Liver (tissue), 9 donors: Measurements from ENCODE around the gene HCAR2. TPM values are rescaled to one million over a fixed set of nuclear protein-coding genes. Genes with fewer than 3 reads are reported as not detected.

ENCODE experiments used
- DNase-seq: peaks from one replicate; pipeline ENCODE4 v3.0.0-alpha.2; 2017; ENCODE audit warnings: low spot score
- H3K27ac ChIP-seq, 2 donors: one replicate each; pipeline ENCODE4 v1.7.0; 2013; ENCODE audit warnings: inconsistent platforms in 2 of 2, low read length in 2 of 2, control low read depth in 1 of 2, low read depth in 1 of 2, mild to moderate bottlenecking in 1 of 2
- H3K27me3 ChIP-seq, 4 donors: one replicate each; pipeline versions ENCODE4 v1.6.1 to v1.7.0; 2013; ENCODE audit warnings: low read length in 3 of 4, inconsistent platforms in 1 of 4, mild to moderate bottlenecking in 1 of 4, moderate library complexity in 1 of 4; ENCODE audit not compliant: control insufficient read depth in 4 of 4, insufficient read depth in 4 of 4
- H3K36me3 ChIP-seq, 4 donors: one replicate each; pipeline versions ENCODE4 v1.6.1 to v1.7.0; 2013; ENCODE audit warnings: low read length in 3 of 4, mild to moderate bottlenecking in 3 of 4, low read depth in 1 of 4, moderate library complexity in 1 of 4; ENCODE audit not compliant: control insufficient read depth in 4 of 4, insufficient read depth in 3 of 4
- H3K4me1 ChIP-seq, 4 donors: one replicate each; pipeline versions ENCODE4 v1.6.1 to v1.7.0; 2013; ENCODE audit warnings: low read length in 3 of 4, mild to moderate bottlenecking in 3 of 4, moderate library complexity in 1 of 4; ENCODE audit not compliant: control insufficient read depth in 4 of 4, insufficient read depth in 4 of 4
- H3K4me3 ChIP-seq, 3 donors: one replicate each; pipeline versions ENCODE4 v1.6.1 to v1.7.0; 2013; ENCODE audit warnings: low read length in 3 of 3, control low read depth in 1 of 3, low read depth in 1 of 3, mild to moderate bottlenecking in 1 of 3
- H3K9ac ChIP-seq, 2 donors: one replicate each; pipeline ENCODE4 v1.7.0; 2013; ENCODE audit warnings: low read length in 2 of 2, mild to moderate bottlenecking in 2 of 2, moderate library complexity in 2 of 2, control low read depth in 1 of 2, low read depth in 1 of 2
- H3K9me3 ChIP-seq, 4 donors: one replicate each; pipeline versions ENCODE4 v1.6.1 to v1.7.0; 2013; ENCODE audit warnings: low read length in 3 of 4; ENCODE audit not compliant: control insufficient read depth in 4 of 4
- CTCF ChIP-seq: fragments of 150-350 bp; IDR thresholded peaks from 2 replicates; pipeline ENCODE4 v1.5.1; 2017; ENCODE audit warnings: improper control_type of control experiment, low read depth, low read length; ENCODE audit not compliant: missing input control
- EGR1 ChIP-seq, 2 donors: IDR thresholded peaks; 2 replicates each; pipeline ENCODE4 v1.6.1; 2016 to 2018; ENCODE audit warnings: antibody characterized with exemption in 2 of 2, low read depth in 2 of 2
- FOXA1 ChIP-seq: IDR thresholded peaks from 2 replicates; pipeline ENCODE4 v1.6.1; 2016; ENCODE audit warnings: antibody characterized with exemption
- GABPA ChIP-seq, 2 donors: IDR thresholded peaks in 1 of 2; conservative IDR thresholded peaks in 1 of 2; 2 replicates each; pipeline ENCODE4 v1.6.1; 2016; ENCODE audit warnings: antibody characterized with exemption in 2 of 2, mild to moderate bottlenecking in 1 of 2, moderate library complexity in 1 of 2
- HNF4A ChIP-seq, 2 donors: conservative IDR thresholded peaks; 2 replicates each; pipeline ENCODE4 v1.6.1; 2016; ENCODE audit warnings: antibody characterized with exemption in 2 of 2, mild to moderate bottlenecking in 2 of 2
- HNF4G ChIP-seq: IDR thresholded peaks from 2 replicates; pipeline ENCODE4 v1.6.1; 2016; ENCODE audit warnings: antibody characterized with exemption
- JUND ChIP-seq, 2 donors: IDR thresholded peaks; 2 replicates each; pipeline ENCODE4 v1.6.1; 2016; ENCODE audit warnings: antibody characterized with exemption in 2 of 2
- NR2F2 ChIP-seq: IDR thresholded peaks from 2 replicates; pipeline ENCODE4 v1.6.1; 2016; ENCODE audit warnings: antibody characterized with exemption
- RAD21 ChIP-seq, 2 donors: IDR thresholded peaks; 2 replicates each; pipeline ENCODE4 v1.6.1; 2016; ENCODE audit warnings: antibody characterized with exemption in 2 of 2, mild to moderate bottlenecking in 2 of 2
- TAF1 ChIP-seq: conservative IDR thresholded peaks from 2 replicates; pipeline ENCODE4 v1.6.1; 2016; ENCODE audit warnings: antibody characterized with exemption, mild to moderate bottlenecking
- ZBTB33 ChIP-seq: IDR thresholded peaks from 2 replicates; pipeline ENCODE4 v1.6.1; 2016; ENCODE audit warnings: antibody characterized with exemption
- WGBS: extraction: QIAGEN DNeasy Blood & Tissue Kit; methylation state at CpG from one replicate; pipeline ENCODE4 v1.1.7; 2013; 5-methylcytosine and 5-hydroxymethylcytosine counted together
- polyA plus RNA-seq, 2 donors: library from polyadenylated mRNA; stranded (reverse) in 1 of 2; unstranded in 1 of 2; fragments of 200-250 nt in 1 of 2; fragments of >200 nt in 1 of 2; fragmentation: Nextera tagmentation in 1 of 2; extraction: Ambion mirVana in 1 of 2; gene quantifications; one replicate each; pipeline versions ENCODE4 v1.2.1 to v1.2.3, GENCODE V29; 2013 to 2015
- total RNA-seq, 2 donors: library from RNA; depleted of rRNA; stranded (reverse); fragments of >200 nt; gene quantifications; one replicate each; pipeline ENCODE4 v1.2.3, GENCODE V29; 2014
- TF ChIP-seq, protein P1 (sequence below): IDR thresholded peaks from 2 replicates; pipeline ENCODE4 v1.6.1; 2016; ENCODE audit warnings: antibody characterized with exemption
- TF ChIP-seq, protein P2 (sequence below): IDR thresholded peaks from 2 replicates; pipeline ENCODE4 v1.6.1; 2016; ENCODE audit warnings: antibody characterized with exemption, mild to moderate bottlenecking
- donor health status: healthy.
- donor health status: healthy.
- donor health status: healthy.
- donor health status: healthy.
- donor health status: healthy.

The HCAR2 gene
- total and polyA plus RNA-seq, 4 donors = 0.08 to 0.70 (median 0.08) TPM; not detected in 1

- no peak for TF ChIP-seq GABPA (IDR thresholded peaks at IDR 0.05 in 1 of 2, conservative IDR thresholded peaks at IDR 0.05 in 1 of 2)
- no peak for TF ChIP-seq CTCF
Measured at GRCh38 chr12:122687086-122687485, 16.1 kb downstream of the HCAR2 start (continued).

- no peaks in the 10 kb centered on the region for H3K9me3 ChIP-seq
- H3K27me3 ChIP-seq = no peaks in the 10 kb centered on the region
- TF ChIP-seq TAF1 (no peak), JUND (IDR thresholded peaks at IDR 0.05) (no peak), CTCF (no peak), HNF4G (no peak), RAD21 (IDR thresholded peaks at IDR 0.05) (no peak), GABPA (IDR thresholded peaks at IDR 0.05 in 1 of 2, conservative IDR thresholded peaks at IDR 0.05 in 1 of 2) (no peak), FOXA1 (no peak), HNF4A (conservative IDR thresholded peaks at IDR 0.05) (no peak), ZBTB33 (no peak), EGR1 (IDR thresholded peaks at IDR 0.05; ENCODE audit: low read depth in 2 of 2) (no peak), NR2F2 (no peak)
- TF ChIP-seq, protein P1, sequence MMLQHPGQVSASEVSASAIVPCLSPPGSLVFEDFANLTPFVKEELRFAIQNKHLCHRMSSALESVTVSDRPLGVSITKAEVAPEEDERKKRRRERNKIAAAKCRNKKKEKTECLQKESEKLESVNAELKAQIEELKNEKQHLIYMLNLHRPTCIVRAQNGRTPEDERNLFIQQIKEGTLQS = no peak
- TF ChIP-seq, protein P2, sequence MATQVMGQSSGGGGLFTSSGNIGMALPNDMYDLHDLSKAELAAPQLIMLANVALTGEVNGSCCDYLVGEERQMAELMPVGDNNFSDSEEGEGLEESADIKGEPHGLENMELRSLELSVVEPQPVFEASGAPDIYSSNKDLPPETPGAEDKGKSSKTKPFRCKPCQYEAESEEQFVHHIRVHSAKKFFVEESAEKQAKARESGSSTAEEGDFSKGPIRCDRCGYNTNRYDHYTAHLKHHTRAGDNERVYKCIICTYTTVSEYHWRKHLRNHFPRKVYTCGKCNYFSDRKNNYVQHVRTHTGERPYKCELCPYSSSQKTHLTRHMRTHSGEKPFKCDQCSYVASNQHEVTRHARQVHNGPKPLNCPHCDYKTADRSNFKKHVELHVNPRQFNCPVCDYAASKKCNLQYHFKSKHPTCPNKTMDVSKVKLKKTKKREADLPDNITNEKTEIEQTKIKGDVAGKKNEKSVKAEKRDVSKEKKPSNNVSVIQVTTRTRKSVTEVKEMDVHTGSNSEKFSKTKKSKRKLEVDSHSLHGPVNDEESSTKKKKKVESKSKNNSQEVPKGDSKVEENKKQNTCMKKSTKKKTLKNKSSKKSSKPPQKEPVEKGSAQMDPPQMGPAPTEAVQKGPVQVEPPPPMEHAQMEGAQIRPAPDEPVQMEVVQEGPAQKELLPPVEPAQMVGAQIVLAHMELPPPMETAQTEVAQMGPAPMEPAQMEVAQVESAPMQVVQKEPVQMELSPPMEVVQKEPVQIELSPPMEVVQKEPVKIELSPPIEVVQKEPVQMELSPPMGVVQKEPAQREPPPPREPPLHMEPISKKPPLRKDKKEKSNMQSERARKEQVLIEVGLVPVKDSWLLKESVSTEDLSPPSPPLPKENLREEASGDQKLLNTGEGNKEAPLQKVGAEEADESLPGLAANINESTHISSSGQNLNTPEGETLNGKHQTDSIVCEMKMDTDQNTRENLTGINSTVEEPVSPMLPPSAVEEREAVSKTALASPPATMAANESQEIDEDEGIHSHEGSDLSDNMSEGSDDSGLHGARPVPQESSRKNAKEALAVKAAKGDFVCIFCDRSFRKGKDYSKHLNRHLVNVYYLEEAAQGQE = no peak
- no peak overlapping the region for H3K9ac ChIP-seq
- H3K36me3 ChIP-seq = no peaks in the 10 kb centered on the region
- no peak overlapping the region for H3K4me3 ChIP-seq
- no peak for DNase-seq
- H3K27ac ChIP-seq = no peak overlapping the region
- peaks cover 0 to 9% (median 4%) of the 10 kb centered on the region in 4 donors for H3K4me1 ChIP-seq
- 87% methylated on average over 3 of the region's 3 CpGs for WGBS
Measured at GRCh38 chr12:122686538-122686937, 16.6 kb downstream of the HCAR2 start.
